GM12878 (cell line): ENCODE data around the gene ANO10. TPM values are rescaled to one million over a fixed set of nuclear protein-coding genes. Genes with fewer than 3 reads are reported as not detected.

Source experiments
- ATAC-seq: fragments of 200-7000 bp; cut with Tn5 transposase; 3 replicates; pipeline ENCODE4 v1.9.1; 2020; ENCODE audit warnings: mild to moderate bottlenecking, moderate library complexity
- BruUV-seq: library from RNA; stranded (reverse); fragments of 400-500 nt; replicated peaks from 2 replicates; lab custom pipeline; 2021; lab: Mats Ljungman, UMichigan
- CTCF ChIA-PET: fragments of 300-600 bp; sonication (Branson Sonifier 250); formaldehyde crosslinking; extraction: SDS; loops from one replicate; lab custom pipeline; 2021; ENCODE audit warnings: inconsistent platforms; lab: Yijun Ruan, JAX
- POLR2A ChIA-PET: fragments of 350-600 bp; formaldehyde crosslinking; extraction: SDS; loops from one replicate; lab custom pipeline; 2021; ENCODE audit warnings: inconsistent platforms; lab: Charles Lee
- RAD21 ChIA-PET: fragments of 300-600 bp; sonication (Branson Sonifier 250); formaldehyde crosslinking; loops from one replicate; lab custom pipeline; 2023; ENCODE audit warnings: antibody characterized with exemption; ENCODE audit not compliant: unreplicated experiment; lab: Charles Lee
- SMC1A ChIA-PET: fragments of 300-600 bp; sonication (Branson Sonifier 250); formaldehyde crosslinking; loops from one replicate; lab custom pipeline; 2023; ENCODE audit not compliant: unreplicated experiment, uncharacterized antibody; lab: Charles Lee
- DNase-seq: peaks from one replicate; pipeline ENCODE4 v3.0.0-alpha.2; 2011; ENCODE audit warnings: low read depth, low spot score
- FAIRE-seq: peaks from 3 replicates; lab custom pipeline; 2011; peaks lifted over from hg19 to GRCh38; lab: Jason Lieb, UNC
- H2AFZ ChIP-seq: 2 replicates; pipeline ENCODE4 v1.6.0; 2011; ENCODE audit warnings: low read depth, low read length, control low read depth; ENCODE audit not compliant: control insufficient read depth
- H3K27ac ChIP-seq: 2 replicates; pipeline ENCODE4 v1.5.1; 2011; ENCODE audit warnings: control low read depth; ENCODE audit not compliant: control insufficient read depth, insufficient read depth
- H3K27me3 ChIP-seq, 2 experiments: replicated peaks in 1 of 2; 2 replicates each; pipeline versions ENCODE4 v1.6.0 to v1.6.1; 2011; ENCODE audit warnings: low read length in 1 of 2; ENCODE audit not compliant: control insufficient read depth in 2 of 2, insufficient read depth in 2 of 2
- H3K36me3 ChIP-seq, 2 experiments: 2 replicates each; pipeline ENCODE4 v1.5.1; 2011; ENCODE audit warnings: low read length in 1 of 2; ENCODE audit not compliant: control insufficient read depth in 2 of 2, insufficient read depth in 2 of 2
- H3K4me1 ChIP-seq: 2 replicates; pipeline ENCODE4 v1.6.1; 2011; ENCODE audit warnings: mild to moderate bottlenecking, low read length, moderate library complexity, mixed read lengths; ENCODE audit not compliant: control insufficient read depth, insufficient read depth
- H3K4me2 ChIP-seq: 2 replicates; pipeline ENCODE4 v1.6.0; 2011; ENCODE audit warnings: control low read depth; ENCODE audit not compliant: control insufficient read depth, insufficient read depth
- H3K4me3 ChIP-seq: fragments of 200-600 bp; sonication (generic); 2 replicates; pipeline ENCODE4 v1.5.1; 2016
- H3K79me2 ChIP-seq: 2 replicates; pipeline ENCODE4 v1.6.0; 2011; ENCODE audit warnings: low read length; ENCODE audit not compliant: control insufficient read depth, insufficient read depth
- H3K9ac ChIP-seq: 2 replicates; pipeline ENCODE4 v1.8.0; 2011; ENCODE audit warnings: low read length, control low read depth, mixed read lengths; ENCODE audit not compliant: control insufficient read depth, insufficient read depth
- H3K9me3 ChIP-seq: replicated peaks from 3 replicates; pipeline ENCODE4 v1.5.1; 2011; ENCODE audit warnings: mild to moderate bottlenecking, low read length; ENCODE audit not compliant: control insufficient read depth, insufficient read depth
- H4K20me1 ChIP-seq: 2 replicates; pipeline ENCODE4 v1.6.0; 2011; ENCODE audit not compliant: control insufficient read depth, insufficient read depth
- BACH1 ChIP-seq: fragments of 450-650 bp; IDR thresholded peaks from 2 replicates; pipeline ENCODE4 v1.6.1; 2017; ENCODE audit warnings: mild to moderate bottlenecking, borderline replicate concordance
- BCL11A ChIP-seq: IDR thresholded peaks from 2 replicates; pipeline ENCODE4 v1.6.1; 2011; ENCODE audit warnings: low read depth, low read length
- CEBPB ChIP-seq, 2 experiments: fragments of 150-350 bp in 1 of 2; IDR thresholded peaks; 2 replicates each; pipeline ENCODE4 v1.6.1; 2012 to 2014; ENCODE audit warnings: low read depth in 2 of 2, low read length in 2 of 2, borderline replicate concordance in 1 of 2, inconsistent platforms in 1 of 2
- JUND ChIP-seq: IDR thresholded peaks from 2 replicates; pipeline ENCODE4 v1.6.1; 2012; ENCODE audit warnings: low read depth, mild to moderate bottlenecking, low read length, improper control_type of control experiment, moderate library complexity
- NR2F1 ChIP-seq: fragments of 450-650 bp; conservative IDR thresholded peaks from 2 replicates; pipeline ENCODE4 v1.6.1; 2017; ENCODE audit warnings: mild to moderate bottlenecking
- SKIL ChIP-seq: fragments of 450-650 bp; IDR thresholded peaks from 2 replicates; pipeline ENCODE4 v1.6.1; 2017; ENCODE audit warnings: mild to moderate bottlenecking, low read depth, inconsistent platforms; ENCODE audit not compliant: poor library complexity, severe bottlenecking
- WRNIP1 ChIP-seq: IDR thresholded peaks from 2 replicates; pipeline ENCODE4 v1.6.1; 2011; ENCODE audit warnings: low read depth, low read length, improper control_type of control experiment, borderline replicate concordance
- WGBS: methylation state at CpG from one replicate; pipeline ENCODE4 v1.1.6; 2016; ENCODE audit warnings: low lambda C conversion rate; ENCODE audit not compliant: insufficient replicate concordance, insufficient coverage; ENCODE audit errors: missing lambda C conversion rate; 5-methylcytosine and 5-hydroxymethylcytosine counted together
- in situ Hi-C: fragments of 300-500 bp; cut with MboI; formaldehyde crosslinking; loops from 9 replicates; pipeline ENCODE4 v1.14.3; 2018; ENCODE audit warnings: mixed read lengths
- intact Hi-C: fragments of 100-400 bp; cut with micrococcal nuclease; formaldehyde crosslinking; loops from one replicate; pipeline ENCODE4 v1.14.2; 2022; ENCODE audit not compliant: unreplicated experiment
- polyA plus RNA-seq, 11 experiments: library from polyadenylated mRNA; depleted of rRNA in 4 of 11; unstranded in 6 of 11; stranded (reverse) in 5 of 11; fragments of >200 nt; fragmentation: Nextera tagmentation in 4 of 11; fragmentation: Illumina TruSeq in 1 of 11; extraction: Ambion mirVana in 4 of 11; extraction: Trizol in 1 of 11; gene quantifications; 1 replicate in 1 of 11; 2 replicates in 10 of 11; pipeline versions ENCODE4 v1.2.1 to v1.2.3, GENCODE V29; 2011 to 2016; ENCODE audit warnings: inconsistent platforms in 2 of 11, missing spikeins in 2 of 11, low read depth in 1 of 11
- total RNA-seq, 4 experiments: library from RNA; depleted of rRNA in 3 of 4; stranded (reverse); fragments of >200 nt in 3 of 4; fragmentation: Illumina TruSeq in 1 of 4; extraction: Trizol in 1 of 4; gene quantifications; 2 replicates each; pipeline versions ENCODE4 v1.2.1 to v1.2.3, GENCODE V29; 2013 to 2021
- TF ChIP-seq, protein P1 (sequence below): IDR thresholded peaks from 2 replicates; pipeline ENCODE4 v1.6.1; 2011; ENCODE audit warnings: low read depth, mild to moderate bottlenecking, low read length, moderate library complexity, borderline replicate concordance; ENCODE audit errors: extremely low read depth

ANO10 gene
- total and polyA plus RNA-seq, 10 of the 15 experiments (the other 5 are each of a cell fraction or from before 2014, with no cell fraction given): 0.29 to 21.9 (median 1.6) TPM

GRCh38 chr3:43343815-43344214, 278.0 kb downstream of the ANO10 start (continued):
- no peak for TF ChIP-seq CEBPB (IDR thresholded peaks at IDR 0.05; ENCODE audit: borderline replicate concordance in 1 of 2, low read depth in 2 of 2, low read length in 2 of 2)

DNA sequence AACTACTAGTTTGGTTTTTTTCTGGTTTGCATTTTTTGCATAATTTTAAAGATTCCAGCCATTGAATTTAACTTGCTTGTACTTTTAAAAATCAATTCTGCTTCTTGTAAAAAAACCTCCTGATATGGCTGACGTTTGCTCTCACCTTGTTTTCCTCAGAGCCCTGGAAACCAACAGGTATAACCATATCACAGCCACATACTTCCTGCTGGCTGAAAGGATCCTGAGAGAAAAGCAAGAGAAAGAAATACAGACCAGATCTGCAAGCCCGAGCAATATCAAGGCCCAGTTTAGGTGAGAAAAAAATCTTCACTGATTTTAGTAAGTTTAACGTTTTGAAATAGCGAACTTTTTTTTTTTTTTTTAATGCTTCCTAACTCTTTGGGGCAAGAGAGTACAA, 278.6 kb downstream of the ANO10 start:
- POLR2A ChIA-PET: no interaction called here
- no peak overlapping the region for H3K27ac ChIP-seq
- in situ Hi-C loops (no loop called here), intact Hi-C loops (no loop called here)
- RAD21 ChIA-PET: no interaction called here
- H3K27me3 ChIP-seq: no peaks in the 10 kb centered on the region
- no peak overlapping the region for H3K4me3 ChIP-seq
- ATAC-seq (no peak), FAIRE-seq (no peak), DNase-seq (no peak)
- no TSS peak for BruUV-seq
- no peak for TF ChIP-seq JUND
- TF ChIP-seq SKIL: no peak
- TF ChIP-seq NR2F1: no peak
- TF ChIP-seq WRNIP1: no peak
- TF ChIP-seq, protein P1, sequence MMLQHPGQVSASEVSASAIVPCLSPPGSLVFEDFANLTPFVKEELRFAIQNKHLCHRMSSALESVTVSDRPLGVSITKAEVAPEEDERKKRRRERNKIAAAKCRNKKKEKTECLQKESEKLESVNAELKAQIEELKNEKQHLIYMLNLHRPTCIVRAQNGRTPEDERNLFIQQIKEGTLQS: no peak
- TF ChIP-seq BACH1: no peak
- TF ChIP-seq BCL11A: no peak
- SMC1A ChIA-PET: no interaction called here
- no peak overlapping the region for H3K9ac ChIP-seq
- H4K20me1 ChIP-seq: no peaks in the 10 kb centered on the region
- no peaks in the 10 kb centered on the region for H3K4me1 ChIP-seq
- WGBS: 77% methylated on average over 4 of the region's 4 CpGs
- peaks cover 10% of the 10 kb centered on the region for H3K9me3 ChIP-seq
- CTCF ChIA-PET: no interaction called here
- H3K36me3 ChIP-seq: peaks cover 9 to 10% of the 10 kb centered on the region in 2 experiments
- H3K79me2 ChIP-seq: no peaks in the 10 kb centered on the region
- no peak overlapping the region for H2AFZ ChIP-seq
- H3K4me2 ChIP-seq: no peak overlapping the region
